Skeletal muscle satellite cell (primary cell): ENCODE results near the gene TPM1.

Experiments used
- H3K27me3 ChIP-seq: 2 replicates; pipeline ENCODE4 v1.7.0; 2013; ENCODE audit warnings: low read length; ENCODE audit not compliant: control insufficient read depth, insufficient read depth
- H3K36me3 ChIP-seq: 2 replicates; pipeline ENCODE4 v1.7.0; 2013; ENCODE audit warnings: mild to moderate bottlenecking, control low read depth, low read length; ENCODE audit not compliant: insufficient read depth
- H3K4me1 ChIP-seq: 2 replicates; pipeline ENCODE4 v1.7.0; 2013; ENCODE audit warnings: low read length; ENCODE audit not compliant: control insufficient read depth, insufficient read depth
- H3K4me2 ChIP-seq: 2 replicates; pipeline ENCODE4 v1.7.0; 2013; ENCODE audit warnings: mild to moderate bottlenecking, low read length
- H3K4me3 ChIP-seq: 2 replicates; pipeline ENCODE4 v1.7.0; 2013; ENCODE audit warnings: low read length
- H3K9ac ChIP-seq: 2 replicates; pipeline ENCODE4 v1.7.0; 2013; ENCODE audit warnings: mild to moderate bottlenecking, low read depth, low read length, moderate library complexity
- H3K9me3 ChIP-seq: replicated peaks from 2 replicates; pipeline ENCODE4 v1.7.0; 2013; ENCODE audit warnings: mild to moderate bottlenecking, control low read depth, low read length

TPM1 gene

GRCh38 chr15:63110428-63111026 is 68.0 kb downstream of the TPM1 start:
- H3K4me3 ChIP-seq = no peak overlapping the region

GRCh38 chr15:63111481-63111880 is 68.9 kb downstream of the TPM1 start:
- Histone ChIP-seq H3K9me3 (no peaks in the 10 kb centered on the region), H3K27me3 (no peaks in the 10 kb centered on the region), H3K4me1 (peaks cover 59% of the 10 kb centered on the region), H3K9ac (no peak overlapping the region), H3K4me3 (no peak overlapping the region), H3K36me3 (no peaks in the 10 kb centered on the region), H3K4me2 (no peak overlapping the region)

More at GRCh38 chr15:63110428-63111026, 68.0 kb downstream of the TPM1 start:
- H3K4me2 ChIP-seq = no peak overlapping the region
- no peaks in the 10 kb centered on the region for H3K36me3 ChIP-seq
- no peaks in the 10 kb centered on the region for H3K9me3 ChIP-seq
- H3K9ac ChIP-seq = no peak overlapping the region
- no peaks in the 10 kb centered on the region for H3K27me3 ChIP-seq
- peaks cover 59% of the 10 kb centered on the region for H3K4me1 ChIP-seq

GRCh38 chr15:63112871-63113270 is 70.3 kb downstream of the TPM1 start:
- Histone ChIP-seq H3K9ac (no peak overlapping the region), H3K27me3 (no peaks in the 10 kb centered on the region), H3K4me3 (no peak overlapping the region), H3K9me3 (no peaks in the 10 kb centered on the region), H3K4me2 (no peak overlapping the region), H3K4me1 (peaks cover 49% of the 10 kb centered on the region), H3K36me3 (no peaks in the 10 kb centered on the region)

GRCh38 chr15:63114465-63114864 is 71.9 kb downstream of the TPM1 start:
- Histone ChIP-seq H3K4me3 (no peak overlapping the region), H3K27me3 (no peaks in the 10 kb centered on the region), H3K9ac (no peak overlapping the region), H3K4me1 (peaks cover 37% of the 10 kb centered on the region), H3K9me3 (no peaks in the 10 kb centered on the region), H3K36me3 (no peaks in the 10 kb centered on the region), H3K4me2 (no peak overlapping the region)
